SHP77 treated with DMSO at 0.1 percent for 48 hours (cell line): ENCODE data around the gene KRT24.
"Not testable (repeated sequence)": the region's sequence is repeated elsewhere in the genome, so short reads cannot be mapped to it uniquely, and the experiment has no call there.

ENCODE experiments used
- DNase-seq: peaks from one replicate; lab custom pipeline; 2025; lab: John Stamatoyannopoulos, UW

KRT24 gene

DNA sequence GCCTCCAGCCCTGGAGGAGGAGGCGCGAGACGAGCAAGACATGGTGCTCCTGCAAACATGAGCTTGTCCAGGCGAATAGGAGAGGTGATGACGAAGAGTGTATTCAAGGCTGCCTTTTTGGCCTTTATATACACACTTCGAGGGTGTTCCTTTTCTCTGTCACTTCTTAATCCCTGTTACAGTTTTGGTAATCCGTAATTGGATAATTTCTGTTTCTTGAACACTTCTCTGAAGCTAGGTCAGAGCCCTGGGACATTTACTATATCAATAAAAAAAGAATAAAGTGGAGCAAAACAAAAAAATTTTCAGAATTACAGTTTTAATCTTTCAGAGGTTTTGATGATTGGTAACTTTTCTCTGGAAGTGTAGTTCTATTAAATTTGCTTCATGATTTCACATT is at the start of gene KRT24:
Gene KRT24 (minus strand): TSS at position 101 of the 400 bp plus-strand sequence. CDS start 59 bp downstream, at position 42.
- no peak for DNase-seq

GRCh38 chr17:40751065-40751464 is 47.5 kb upstream of the KRT24 start:
- DNase-seq = no peak

GRCh38 chr17:40750391-40750790 is 46.8 kb upstream of the KRT24 start:
- no peak for DNase-seq

DNA sequence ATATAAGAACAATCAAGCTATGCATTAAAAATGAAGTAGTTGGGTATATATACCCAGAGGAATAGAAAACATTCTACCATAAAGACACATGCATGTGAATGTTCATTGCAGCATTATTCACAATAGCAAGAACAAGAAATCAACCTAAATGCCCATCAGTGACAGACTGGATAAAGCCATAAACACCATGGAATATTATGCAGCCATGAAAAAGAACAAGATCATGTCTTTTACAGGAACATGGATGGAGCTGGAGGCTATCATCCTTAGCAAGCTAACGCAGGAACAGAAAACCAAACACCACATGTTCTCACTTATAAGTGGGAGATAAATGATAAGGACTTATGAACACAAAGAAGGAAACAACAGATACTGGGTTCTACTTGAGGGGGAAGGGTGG is 45.1 kb upstream of the KRT24 start:
- DNase-seq = not testable (repeated sequence)

DNA sequence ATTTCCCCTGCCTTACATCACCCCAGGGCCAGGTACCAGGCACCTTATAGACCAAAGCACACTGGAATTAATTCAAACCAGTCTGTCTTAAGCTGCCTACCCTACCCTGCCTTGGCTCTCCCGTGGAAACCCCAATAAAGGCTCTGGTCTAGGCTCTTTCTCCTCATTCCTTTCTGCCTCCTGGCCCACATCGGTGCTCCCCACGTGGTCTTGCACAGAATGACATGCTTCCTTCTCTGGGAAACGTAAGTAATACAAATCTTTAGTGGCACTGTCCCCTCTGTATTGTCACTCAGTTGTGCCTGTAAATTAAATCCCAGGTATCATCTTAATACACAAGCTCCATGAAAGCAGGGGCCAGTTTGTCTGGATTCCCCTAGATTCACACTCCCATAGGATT is 35.0 kb upstream of the KRT24 start:
- DNase-seq = no peak

- DNase-seq = no peak
Measured at GRCh38 chr17:40735016-40735415, 31.5 kb upstream of the KRT24 start.

GRCh38 chr17:40734018-40734417 is 30.5 kb upstream of the KRT24 start:
- DNase-seq = no peak

DNA sequence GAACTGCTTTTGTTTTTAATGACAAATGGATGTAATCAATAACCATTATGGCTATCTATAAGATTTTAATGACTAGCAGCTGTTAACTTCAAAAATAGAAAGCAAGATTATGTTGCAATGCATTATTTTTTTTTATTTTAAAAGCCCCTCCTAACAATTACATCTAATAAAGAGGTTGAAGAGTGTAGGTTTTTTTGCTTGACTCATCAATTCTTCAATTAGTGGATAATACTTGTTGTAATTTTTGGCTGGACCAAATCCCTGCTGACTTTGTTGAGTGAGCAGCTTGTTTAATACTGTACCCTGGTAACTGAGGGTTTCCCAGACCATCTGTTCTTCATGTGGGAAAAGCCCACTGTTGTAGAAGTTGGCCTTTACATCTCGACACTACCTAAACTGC is 27.4 kb upstream of the KRT24 start:
- DNase-seq = no peak

DNA sequence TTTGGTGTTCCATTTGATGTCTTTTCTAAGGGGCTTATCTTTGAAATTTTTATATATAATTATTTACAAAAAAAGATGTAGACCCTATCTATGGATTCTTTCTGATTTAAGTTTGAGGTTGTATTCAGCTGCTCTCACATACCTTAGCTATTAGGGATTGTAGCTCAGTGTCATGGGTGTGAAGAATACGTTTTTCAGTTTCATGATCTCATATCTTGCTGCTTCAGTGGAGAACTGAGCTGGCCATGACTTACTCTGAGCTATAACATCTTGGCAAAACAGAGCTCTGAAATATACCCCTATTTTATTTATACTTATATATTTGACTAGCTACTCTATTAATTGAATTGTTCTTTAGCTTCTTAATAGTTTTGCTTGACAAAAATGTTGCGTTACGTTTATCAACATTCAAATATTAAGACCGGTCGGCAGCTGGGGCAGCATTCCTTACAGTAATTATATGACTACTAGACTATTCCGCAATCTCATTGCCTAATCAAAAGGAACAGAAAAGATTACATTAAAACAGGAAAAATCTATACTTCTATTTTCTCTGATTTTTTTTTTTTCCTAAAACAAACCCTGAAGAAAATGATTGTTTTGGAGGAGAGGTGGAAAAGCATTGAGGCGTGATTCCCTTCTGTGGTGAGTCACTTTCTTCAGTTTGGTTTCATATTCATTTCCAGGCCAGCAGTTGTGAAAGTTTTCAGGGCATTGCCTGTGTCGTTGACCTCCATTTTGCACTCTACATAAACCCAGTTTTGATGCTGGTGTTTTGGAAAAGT is 24.1 kb upstream of the KRT24 start:
- DNase-seq = no peak

DNA sequence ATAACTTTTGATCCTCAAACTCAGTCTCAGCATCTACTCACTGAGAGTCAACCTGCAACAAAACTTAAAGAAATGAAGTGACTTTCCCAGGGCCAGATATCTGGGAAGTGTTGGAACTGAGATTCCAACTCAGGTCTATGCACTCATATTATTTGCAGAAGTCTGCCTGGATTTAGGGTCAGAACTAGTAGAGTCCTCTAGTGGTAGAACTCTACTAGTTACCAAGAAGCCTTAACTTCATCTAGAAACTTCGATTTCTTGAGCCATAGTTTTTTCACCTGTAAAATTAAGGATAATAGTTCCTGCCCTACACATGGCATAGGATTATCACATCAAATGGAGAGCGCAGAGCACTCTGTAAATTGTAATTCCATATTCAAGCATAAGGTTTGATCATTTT is 23.4 kb upstream of the KRT24 start:
- no peak for DNase-seq

- no peak for DNase-seq
Measured at GRCh38 chr17:40724656-40725055, 21.1 kb upstream of the KRT24 start.

- DNase-seq = no peak
Measured at GRCh38 chr17:40722241-40722640, 18.7 kb upstream of the KRT24 start.

DNA sequence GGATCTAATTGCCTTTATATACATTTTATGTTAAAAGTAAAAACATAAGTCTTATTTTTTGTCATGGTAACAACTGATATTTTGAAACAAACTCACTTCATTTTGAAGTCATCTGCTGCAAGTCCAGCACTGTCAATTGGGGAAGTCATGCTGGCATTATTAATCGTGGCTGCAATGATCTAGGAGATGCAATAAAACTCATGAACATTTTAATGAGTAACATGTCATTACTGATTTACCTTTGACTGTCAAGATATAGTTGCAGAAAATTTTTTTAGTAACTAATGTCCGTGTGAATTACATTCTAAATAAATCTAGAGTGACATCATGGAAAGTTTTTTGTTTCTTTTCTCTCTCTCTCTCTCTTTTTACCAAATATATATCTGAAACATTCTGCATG is 17.3 kb upstream of the KRT24 start:
- no peak for DNase-seq

DNA sequence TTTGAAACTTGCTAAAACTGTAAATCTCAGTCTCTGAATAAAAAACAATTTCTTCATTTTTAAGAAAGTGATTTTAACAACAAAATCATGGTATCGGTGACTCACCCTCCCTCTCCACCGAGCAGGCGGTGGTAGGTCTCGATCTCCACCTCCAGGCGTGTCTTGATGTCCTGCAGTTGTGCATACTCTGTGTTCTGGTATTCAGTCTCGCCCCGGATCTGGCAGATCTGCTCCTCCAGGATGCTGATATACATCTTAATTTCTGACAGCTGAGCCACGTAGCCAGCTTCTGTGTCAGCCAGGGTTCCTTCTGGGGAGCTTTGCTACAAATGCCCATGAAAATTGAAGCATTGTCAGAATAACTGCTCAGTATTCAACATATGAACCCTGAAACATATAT is 15.4 kb upstream of the KRT24 start:
- DNase-seq = no peak

- DNase-seq = no peak
Measured at GRCh38 chr17:40717776-40718175, 14.2 kb upstream of the KRT24 start.

- DNase-seq = no peak
Measured at GRCh38 chr17:40714473-40714872, 10.9 kb upstream of the KRT24 start.

- DNase-seq = no peak
Measured at GRCh38 chr17:40707745-40708144, 4.2 kb upstream of the KRT24 start.

- DNase-seq = no peak
Measured at GRCh38 chr17:40705584-40705983, 2.0 kb upstream of the KRT24 start.

DNA sequence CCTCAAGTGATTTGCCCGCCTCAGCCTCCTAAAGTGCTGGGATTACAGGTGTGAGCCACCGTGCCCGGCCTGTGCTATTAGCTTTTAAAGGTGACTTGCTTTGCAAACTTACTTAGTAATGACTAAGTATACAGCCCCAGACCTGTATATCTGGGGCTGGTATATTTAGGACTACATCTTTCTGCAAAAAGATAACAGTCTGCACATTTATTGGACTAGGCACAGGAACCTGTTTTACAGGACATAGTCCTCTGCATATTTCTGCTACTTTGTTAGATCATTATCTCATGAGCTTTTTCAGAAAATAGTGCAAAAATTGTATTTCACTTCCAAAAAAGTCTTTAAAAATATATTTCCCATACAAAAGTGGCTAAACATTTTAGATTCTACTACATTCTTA is 1.3 kb downstream of the KRT24 start:
- no peak for DNase-seq

- no peak for DNase-seq
Measured at GRCh38 chr17:40699853-40700252, 3.7 kb downstream of the KRT24 start.

GRCh38 chr17:40699371-40699770 is 4.2 kb downstream of the KRT24 start:
- DNase-seq = no peak

DNA sequence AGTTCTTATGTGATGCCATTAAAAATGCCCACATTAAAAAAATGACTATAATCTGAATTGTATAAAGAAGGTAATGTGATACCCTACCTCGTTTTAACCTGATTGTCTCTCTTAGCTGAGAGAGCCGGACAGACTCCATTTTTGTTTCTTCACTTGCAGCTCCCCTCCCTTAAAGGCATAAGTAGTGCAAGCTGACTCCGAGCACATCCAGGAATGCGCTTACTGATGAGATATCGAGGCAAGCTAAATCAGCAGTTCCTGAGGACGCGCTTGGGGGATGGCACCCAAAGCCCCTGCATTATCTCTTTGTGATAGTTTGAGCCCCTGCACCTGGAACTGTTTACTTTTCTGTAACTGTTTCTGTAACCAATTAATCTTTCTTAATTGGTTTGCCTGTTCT is 6.3 kb downstream of the KRT24 start:
- DNase-seq = no peak

- no peak for DNase-seq
Measured at GRCh38 chr17:40696651-40697072, 6.9 kb downstream of the KRT24 start.

DNA sequence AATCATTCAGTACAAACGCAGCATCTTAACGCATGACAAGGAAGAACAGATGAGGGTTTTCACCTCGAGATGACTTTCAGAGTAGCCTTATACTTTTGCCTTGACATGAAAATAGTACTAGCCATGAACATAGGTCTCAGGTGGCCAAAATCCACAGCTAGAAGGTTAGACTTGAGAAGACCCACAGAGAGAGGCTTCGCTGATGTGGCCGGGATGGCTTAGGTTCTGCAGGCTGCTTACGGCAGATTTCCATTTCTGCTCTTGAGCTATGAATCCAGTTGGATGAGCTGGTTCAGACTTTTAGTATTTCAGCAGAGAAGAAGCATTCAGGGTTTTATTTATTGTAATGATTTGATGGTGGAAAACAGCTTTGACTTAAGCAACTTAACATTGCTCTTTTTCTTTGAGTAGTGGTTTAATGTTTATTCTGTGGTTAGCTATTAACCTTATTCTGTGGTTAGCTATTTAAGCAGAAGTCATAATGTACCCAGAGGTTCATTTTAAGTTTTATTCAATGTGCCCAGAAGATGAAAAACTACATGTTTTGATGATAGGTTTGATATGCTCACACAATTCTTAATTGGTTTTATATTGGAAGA is 7.6 kb downstream of the KRT24 start:
- no peak for DNase-seq
